Body of pancreas (tissue), 4 donors: ENCODE measurements around the gene ATPAF1.

ENCODE experiments used
- CTCF ChIP-seq, 7 experiments: fragments of 450-650 bp in 4 of 7; fragments of 200-600 bp in 3 of 7; sonication (generic) in 3 of 7; IDR thresholded peaks; one replicate each; pipeline ENCODE4 v1.5.1; 2016 to 2019; ENCODE audit warnings: antibody characterized with exemption in 7 of 7
- POLR2A ChIP-seq, 3 donors: fragments of 450-650 bp; IDR thresholded peaks; one replicate each; pipeline ENCODE4 v1.6.1; 2016; ENCODE audit warnings: antibody characterized with exemption in 3 of 3, mild to moderate bottlenecking in 2 of 3

- TF ChIP-seq CTCF (IDR thresholded peaks at IDR 0.05), result no peak
- no peak for TF ChIP-seq POLR2A (IDR thresholded peaks at IDR 0.05)
Observed at GRCh38 chr1:46657775-46658174, 10.4 kb downstream of the ATPAF1 start.
